ENCODE data around the gene NEURL1B.

NEURL1B gene

DNA sequence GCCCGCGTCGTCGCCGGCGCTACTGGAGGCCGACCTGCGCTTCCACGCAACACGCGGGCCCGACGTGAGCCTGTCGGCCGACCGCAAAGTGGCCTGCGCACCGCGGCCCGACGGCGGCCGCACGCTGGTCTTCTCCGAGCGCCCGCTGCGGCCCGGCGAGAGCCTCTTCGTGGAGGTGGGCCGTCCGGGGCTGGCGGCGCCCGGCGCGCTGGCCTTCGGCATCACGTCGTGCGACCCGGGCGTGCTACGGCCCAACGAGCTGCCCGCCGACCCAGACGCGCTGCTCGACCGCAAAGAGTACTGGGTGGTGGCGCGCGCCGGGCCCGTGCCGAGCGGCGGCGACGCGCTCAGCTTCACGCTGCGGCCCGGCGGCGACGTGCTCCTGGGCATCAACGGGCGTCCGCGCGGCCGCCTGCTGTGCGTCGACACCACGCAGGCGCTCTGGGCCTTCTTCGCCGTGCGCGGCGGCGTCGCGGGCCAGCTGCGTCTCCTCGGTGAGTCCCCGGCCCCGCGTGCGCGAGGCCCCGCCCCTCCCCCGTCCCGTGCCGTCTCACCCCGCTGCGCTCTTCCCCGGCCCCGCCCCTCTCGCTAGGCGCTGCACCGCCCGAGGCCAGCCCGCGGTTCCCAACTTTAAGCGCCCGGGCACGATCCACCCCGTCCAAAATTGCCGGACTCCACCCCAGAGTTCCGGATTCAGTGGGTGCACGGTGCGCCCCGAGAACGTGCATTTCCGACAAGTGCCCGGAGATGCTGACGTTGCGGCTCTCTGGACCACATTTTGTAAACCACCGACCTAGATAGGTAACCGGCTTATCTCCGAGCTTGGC, 42.8 kb downstream of the NEURL1B start:
- peak; percentile 84 for DNase-seq

GRCh38 chr5:172685091-172685490, 44.0 kb downstream of the NEURL1B start:
- no peak for DNase-seq

DNA sequence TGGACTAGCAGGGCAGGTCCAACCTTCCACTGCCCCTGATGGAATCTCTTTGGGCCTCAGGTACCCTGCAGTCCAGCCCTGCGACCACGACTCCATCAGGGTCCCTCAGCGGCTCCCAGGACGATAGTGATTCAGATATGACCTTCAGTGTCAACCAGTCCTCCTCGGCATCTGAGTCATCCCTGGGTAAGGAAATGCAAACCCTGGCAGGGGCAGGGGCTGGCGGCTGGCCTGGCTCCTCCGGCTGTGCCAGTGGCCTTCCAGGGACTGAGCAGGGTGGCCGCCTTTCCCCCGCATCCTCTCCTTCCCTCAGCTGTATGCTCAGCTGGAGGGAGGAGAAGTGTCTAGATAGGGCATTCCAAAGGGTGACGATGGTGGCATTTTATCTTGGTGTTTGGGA, 45.0 kb downstream of the NEURL1B start:
- DNase-seq = no peak

GRCh38 chr5:172686539-172687390, 45.7 kb downstream of the NEURL1B start:
- DNase-seq = no peak

DNA sequence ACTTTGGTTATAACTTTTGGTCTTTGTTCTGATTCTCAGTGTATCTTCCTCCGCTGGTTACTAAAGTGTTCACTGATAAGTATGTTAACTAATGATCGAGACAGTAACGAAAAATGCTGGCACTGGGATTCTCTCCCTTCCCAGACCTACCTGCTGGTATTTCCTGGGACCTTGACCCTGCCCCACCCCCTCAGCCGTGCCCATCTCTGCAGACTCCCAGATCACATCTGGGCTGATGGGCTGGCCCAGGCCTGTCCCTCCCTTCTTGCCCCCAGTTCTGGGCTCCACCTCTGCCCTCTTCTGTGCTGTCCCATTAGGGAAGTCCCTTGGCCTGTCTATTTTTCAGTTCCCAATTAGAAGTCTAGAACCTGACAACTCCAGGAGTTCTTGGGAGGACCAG, 46.9 kb downstream of the NEURL1B start:
- DNase-seq = no peak

- DNase-seq = no peak
Observed at GRCh38 chr5:172688349-172689217, 47.5 kb downstream of the NEURL1B start.

GRCh38 chr5:172689218-172689572, 48.1 kb downstream of the NEURL1B start:
- DNase-seq = no peak

DNA sequence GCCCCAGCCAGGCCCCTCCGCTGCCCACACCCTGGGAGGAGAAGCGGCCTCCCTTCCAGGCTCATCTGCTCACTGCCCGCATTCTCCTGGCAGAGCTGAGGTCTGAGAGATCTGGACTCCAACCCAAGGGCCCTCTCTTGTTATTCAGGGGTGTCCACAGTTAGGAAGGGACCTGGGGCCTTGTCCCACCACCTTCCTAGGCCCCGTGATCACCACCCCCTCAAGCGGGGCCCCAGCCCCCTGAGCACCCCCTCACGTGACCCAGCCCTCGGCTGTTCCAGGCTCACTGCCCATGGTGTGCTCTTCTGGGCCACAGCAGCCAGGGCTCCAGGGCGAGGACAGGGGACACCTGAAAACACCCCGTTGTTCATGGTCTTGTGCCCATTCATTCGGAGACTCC, 48.7 kb downstream of the NEURL1B start:
- no peak for DNase-seq

- no peak for DNase-seq
Observed at GRCh38 chr5:172690258-172691075, 49.4 kb downstream of the NEURL1B start.

- no peak for DNase-seq
Observed at GRCh38 chr5:172691886-172692285, 50.8 kb downstream of the NEURL1B start.

DNA sequence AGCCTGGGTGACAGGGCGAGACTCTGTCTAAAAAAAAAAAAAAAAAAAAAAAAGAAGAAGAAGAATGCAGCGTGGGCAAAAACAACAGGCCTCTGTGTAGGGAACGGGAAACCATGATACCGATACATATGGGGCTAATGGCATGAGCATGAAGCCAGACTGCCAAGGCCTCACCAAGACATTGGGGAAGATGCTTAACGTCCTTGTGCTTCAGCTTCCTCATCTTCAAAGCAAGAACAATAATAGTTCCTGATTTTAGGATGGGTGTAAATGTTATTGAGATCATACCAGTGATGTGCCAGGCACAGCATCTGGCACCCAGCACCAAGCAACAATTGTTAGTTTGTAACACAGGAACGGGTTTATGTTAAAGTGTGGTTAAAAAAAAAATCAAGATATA, 51.4 kb downstream of the NEURL1B start:
- DNase-seq = no peak

- DNase-seq = no peak
Observed at GRCh38 chr5:172692981-172693380, 51.9 kb downstream of the NEURL1B start.

GRCh38 chr5:172694061-172694460, 53.0 kb downstream of the NEURL1B start:
- DNase-seq = no peak

- no peak for DNase-seq
Observed at GRCh38 chr5:172694541-172694940, 53.5 kb downstream of the NEURL1B start.

DNA sequence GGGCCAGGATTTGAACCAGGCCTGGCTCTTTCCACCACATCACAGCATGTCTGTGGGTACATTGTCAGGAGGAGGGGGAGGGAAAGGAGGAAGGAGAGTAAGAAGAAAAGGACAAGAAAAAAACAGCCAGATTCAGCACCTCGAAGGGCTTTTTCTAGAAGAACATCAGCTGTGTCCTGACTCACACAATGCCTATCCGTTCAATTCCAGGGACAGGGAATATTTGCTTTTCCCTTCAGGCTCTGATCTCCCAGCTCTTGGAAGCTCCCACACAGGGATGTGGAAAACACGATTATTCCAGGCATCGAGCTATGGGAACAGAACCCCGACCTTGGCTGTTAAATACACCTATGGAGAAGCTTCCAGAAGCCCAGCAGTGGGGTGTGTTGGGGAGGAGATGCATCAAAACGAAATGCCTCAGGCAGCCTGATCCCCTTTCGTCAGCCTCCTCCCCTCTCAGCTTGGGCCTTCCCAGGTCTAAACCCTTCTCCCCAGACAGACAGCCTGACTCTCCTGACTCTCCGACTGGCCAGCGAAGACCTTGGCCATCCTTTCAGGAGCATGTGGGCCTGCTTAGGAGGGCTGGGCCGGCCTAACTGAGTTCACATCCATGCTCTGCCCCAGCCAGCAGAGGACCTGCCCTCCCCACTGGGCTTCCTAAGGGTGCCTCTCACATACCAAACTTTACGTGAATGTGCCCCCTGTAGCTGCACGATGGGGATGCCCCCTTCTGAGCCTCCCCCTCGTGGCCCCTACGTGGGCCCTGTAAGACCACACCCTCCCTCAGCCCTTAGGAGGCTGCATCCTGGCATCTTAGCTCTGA, 54.4 kb downstream of the NEURL1B start:
- no peak for DNase-seq

DNA sequence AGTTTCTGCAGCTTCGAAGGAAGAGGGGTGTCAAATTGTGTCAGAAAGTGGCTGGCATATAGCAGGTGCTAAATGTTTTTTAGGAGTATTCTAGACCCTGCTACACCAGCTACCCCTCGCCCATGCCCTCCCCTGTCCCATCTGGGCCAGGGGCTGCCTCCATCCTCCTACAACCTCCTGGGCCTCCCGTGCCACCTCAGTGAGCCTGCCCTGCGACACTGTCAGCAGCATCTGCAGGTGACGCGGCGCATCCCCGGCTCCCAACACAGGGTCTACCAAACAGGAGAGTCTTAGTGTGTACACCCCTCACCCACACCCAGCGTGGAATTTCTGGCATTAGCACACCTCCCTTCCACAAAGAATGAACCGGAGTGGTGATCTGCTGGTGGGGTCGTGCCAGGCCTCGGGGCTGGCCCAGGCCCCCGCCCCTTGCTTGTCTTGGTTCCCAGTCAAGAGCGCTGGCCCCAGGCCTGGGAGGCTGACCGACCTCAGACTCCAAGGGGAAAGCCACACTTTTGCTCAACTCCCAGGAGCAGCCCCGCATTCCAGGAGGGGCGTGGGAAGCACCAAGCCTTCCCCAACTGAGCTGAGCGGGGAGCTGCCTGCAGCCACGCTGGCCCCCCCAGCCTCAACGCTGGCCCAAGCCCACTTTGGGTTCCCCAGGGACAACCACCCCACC, 55.2 kb downstream of the NEURL1B start:
- DNase-seq = no peak

- peak; percentile 84 for DNase-seq
Observed at GRCh38 chr5:172697123-172698121, 56.4 kb downstream of the NEURL1B start.

- DNase-seq = no peak
Observed at GRCh38 chr5:172699423-172699822, 58.4 kb downstream of the NEURL1B start.

GRCh38 chr5:172699999-172700364, 58.9 kb downstream of the NEURL1B start:
- DNase-seq = no peak

Measured in CD4-positive, alpha-beta T cell treated with Interleukin-15 for 1 hour (primary cell).